ENCODE data around the gene SEC23A.

- TF ChIP-seq, protein P1, sequence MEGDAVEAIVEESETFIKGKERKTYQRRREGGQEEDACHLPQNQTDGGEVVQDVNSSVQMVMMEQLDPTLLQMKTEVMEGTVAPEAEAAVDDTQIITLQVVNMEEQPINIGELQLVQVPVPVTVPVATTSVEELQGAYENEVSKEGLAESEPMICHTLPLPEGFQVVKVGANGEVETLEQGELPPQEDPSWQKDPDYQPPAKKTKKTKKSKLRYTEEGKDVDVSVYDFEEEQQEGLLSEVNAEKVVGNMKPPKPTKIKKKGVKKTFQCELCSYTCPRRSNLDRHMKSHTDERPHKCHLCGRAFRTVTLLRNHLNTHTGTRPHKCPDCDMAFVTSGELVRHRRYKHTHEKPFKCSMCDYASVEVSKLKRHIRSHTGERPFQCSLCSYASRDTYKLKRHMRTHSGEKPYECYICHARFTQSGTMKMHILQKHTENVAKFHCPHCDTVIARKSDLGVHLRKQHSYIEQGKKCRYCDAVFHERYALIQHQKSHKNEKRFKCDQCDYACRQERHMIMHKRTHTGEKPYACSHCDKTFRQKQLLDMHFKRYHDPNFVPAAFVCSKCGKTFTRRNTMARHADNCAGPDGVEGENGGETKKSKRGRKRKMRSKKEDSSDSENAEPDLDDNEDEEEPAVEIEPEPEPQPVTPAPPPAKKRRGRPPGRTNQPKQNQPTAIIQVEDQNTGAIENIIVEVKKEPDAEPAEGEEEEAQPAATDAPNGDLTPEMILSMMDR (conservative IDR thresholded peaks at IDR 0.05; ENCODE audit: low read length): no peak
- no peak for TF ChIP-seq EZH2phosphoT487 (IDR thresholded peaks at IDR 0.05; ENCODE audit: borderline replicate concordance)
Observed at GRCh38 chr14:39094515-39094914, 8.5 kb downstream of the SEC23A start.
